Measurements from ENCODE around the gene SPOCD1. TPM values are rescaled to one million over a fixed set of nuclear protein-coding genes. Genes with fewer than 3 reads are reported as not detected.
A peak's percentile ranks its signal among the peaks of the same experiment; 100 is the strongest.

Gene SPOCD1
- polyA plus RNA-seq, 12 donors: 0.09 to 0.63 (median 0.26) TPM; not detected in 3

DNA sequence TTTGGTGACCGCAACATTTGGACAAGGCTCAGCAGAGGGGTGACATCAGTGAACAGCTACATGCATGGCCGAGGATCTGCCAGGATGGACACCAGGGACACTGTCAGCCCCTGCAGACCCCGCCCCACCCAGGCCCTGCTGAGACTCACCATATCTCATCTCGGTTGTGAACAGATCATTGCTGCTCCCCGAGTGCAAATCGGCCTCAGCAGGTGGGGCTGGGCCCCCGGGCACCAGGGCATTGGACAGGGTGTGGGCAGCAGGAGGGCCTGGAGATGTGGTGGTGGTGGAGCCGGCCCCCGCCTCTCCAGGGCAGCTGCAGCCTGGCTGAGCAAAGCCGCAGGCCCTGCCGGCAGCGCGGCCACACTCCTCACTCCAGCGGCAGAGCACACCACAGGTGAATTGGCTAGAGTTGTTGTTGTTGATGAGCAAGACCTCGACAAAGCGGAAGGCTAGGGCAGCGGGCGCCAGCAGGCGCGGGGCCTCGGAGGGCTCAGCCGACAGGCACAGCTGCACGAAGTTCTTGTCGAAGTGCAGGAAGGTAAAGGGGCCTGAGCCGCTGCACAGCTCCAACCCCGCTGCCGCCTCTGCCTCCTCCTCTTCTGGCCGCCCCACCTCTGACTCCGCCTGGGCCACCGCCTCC lies 59.9 kb downstream of the SPOCD1 start:
- no peak for DNase-seq

DNA sequence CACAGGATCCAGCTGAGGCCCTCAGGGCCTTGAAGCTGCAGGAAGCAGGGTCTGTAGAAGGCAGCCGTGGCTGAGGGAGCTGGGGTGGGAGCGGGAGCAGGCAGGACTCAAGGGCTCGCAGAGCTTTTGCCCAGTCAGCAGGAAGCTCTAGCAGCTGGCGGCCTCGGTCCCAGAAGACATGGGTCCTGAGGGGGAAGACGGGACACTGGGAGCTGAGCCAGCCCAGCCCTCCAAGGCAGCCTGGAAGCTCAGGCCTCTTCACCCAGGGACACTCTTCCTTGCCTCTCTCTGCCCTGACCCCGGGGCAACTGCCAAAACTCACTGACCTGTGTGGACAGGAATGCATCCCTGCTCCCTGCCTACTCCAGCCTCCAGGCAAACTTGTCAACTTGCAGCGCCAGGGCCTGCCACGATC lies 60.6 kb downstream of the SPOCD1 start:
- DNase-seq: no peak

- no peak for DNase-seq
These were observed 61.4 kb downstream of the SPOCD1 start for GRCh38 chr1:31754397-31754796.

GRCh38 chr1:31753707-31754349 lies 62.0 kb downstream of the SPOCD1 start:
- DNase-seq: peak; percentile 72

GRCh38 chr1:31752952-31753475 lies 62.8 kb downstream of the SPOCD1 start:
- DNase-seq: no peak

DNA sequence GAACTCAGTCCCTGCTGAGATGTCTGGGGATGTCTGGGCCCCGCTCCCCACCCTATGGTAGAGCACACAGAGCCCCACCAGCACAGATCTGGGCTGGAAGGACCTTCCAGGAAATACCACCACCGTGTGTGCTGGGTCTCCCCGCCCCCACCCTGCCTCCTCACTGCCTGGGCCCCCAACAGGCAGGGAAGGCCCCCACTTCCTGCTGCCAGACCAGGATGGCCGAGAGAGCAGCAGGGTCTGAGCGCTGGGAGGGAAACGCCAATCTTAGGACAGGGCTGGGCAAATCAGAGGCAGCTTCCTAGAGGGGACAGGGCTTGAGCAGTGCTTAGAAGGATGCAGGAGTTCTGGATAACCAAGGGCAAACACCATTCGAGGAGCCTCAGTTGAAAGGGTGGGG lies 63.6 kb downstream of the SPOCD1 start:
- DNase-seq: no peak

DNA sequence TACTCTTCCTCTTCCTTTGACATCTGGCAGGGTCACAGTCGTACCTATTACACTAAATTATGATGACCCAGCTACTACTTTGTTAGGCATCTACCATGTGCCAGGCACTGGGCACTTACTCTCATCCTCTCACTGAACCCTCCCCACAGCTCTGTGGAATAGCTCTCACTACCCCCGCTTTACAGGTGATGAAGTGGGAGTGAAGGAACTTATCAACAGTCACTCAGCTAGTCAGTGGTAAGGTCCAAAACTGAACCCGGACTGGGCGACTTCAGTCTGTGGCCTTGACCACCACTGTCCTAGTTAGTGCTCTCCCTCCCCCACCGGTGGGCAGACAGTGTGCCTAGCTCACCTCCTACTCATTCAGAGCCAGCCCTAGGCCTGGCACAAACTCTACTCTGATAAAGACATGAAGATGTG lies 64.0 kb downstream of the SPOCD1 start:
- DNase-seq: no peak

DNA sequence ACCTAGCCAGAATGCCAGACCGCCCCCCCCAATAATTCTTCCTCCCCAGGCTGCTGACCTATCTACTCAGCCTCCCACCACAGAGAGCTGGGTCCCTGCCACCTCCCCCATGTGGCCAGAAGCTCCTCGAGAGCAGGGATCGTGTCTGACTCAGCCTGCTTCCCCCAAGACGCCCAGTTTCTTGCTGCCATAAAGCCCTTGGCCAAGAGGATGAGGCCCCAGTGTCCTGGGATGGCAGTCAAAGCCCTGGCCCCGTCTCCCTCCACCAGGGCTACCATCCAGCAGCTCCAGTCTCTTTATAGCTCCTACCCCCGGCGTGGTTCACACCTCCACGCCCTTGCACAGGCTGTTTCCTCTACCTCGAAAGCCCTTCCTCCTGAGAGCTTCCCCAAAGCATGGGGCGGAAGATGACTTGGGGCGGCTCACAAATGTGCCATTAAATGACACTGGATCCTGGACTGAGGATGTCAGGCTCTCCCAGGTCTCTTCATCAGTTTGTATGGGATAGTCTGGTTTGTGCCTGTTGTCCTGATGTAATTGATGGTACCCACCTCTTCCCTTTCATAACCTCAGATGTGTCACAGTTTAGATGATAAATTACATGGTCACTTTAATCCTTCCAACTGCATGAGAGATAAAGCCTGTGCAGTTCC lies 64.8 kb downstream of the SPOCD1 start:
- DNase-seq: no peak

DNA sequence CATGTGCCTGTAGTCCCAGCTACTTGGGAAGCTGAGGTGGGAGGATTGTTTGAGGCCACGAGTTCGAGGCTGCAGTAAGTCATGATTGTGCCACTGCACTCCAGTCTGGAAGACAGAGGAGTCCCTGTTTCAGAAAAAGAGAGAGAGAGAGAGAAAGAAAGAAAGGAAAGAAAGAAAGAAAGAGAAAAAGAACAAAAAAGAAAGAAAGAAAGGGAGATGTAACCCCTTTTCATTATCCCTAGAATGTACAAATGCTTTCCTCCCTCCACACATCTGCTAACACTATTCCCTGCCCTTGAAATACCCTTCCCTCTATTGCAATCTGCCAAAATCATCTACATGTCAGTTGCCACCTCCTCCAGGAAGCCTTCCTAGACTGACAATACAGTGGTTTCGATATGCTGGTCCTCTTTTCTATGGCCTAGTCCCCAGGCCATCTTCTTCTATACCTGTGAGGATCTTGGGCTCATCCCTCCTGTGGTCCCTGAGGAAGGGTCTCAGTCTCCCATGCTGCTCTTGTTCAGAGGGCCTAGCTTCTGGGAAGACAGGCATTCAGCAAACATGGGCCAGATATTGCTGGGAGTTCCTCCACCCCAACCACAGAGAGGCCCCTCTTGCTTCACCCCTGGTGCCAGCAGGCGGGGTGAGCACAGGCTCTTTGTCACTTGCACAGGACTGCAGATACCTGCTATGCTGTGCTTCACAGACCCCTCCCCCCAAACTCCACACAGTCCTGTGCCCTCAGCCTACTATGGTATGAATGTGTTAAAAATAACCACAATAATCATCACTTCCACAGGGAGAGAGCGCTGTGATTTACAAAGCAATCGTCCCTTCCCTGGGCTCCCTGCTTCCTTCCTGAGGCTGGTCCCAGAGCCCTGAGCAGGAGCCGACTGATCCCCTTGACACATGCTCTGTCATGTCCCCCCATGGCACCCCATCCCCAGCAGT lies 65.8 kb downstream of the SPOCD1 start:
- no peak for DNase-seq

DNA sequence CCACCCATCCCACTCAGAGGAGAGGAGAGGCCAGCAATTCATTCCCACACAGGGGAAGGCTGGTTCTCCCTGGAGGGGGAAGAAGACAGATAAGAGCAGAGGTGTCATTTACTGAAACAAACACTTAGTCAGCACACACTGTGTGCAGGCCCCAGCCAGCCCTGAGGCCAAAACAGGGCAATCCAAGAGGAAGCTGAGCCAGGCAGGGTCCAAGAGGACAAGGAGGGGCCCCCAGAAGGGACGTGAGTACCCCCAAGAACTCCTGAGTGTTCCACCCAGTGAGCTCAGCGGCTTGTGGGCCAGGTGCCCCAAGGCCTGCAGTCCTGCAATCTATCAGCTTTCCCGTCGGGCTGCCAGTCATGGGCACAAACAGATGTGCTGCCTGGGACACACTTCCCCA lies 67.5 kb downstream of the SPOCD1 start:
- no peak for DNase-seq

DNA sequence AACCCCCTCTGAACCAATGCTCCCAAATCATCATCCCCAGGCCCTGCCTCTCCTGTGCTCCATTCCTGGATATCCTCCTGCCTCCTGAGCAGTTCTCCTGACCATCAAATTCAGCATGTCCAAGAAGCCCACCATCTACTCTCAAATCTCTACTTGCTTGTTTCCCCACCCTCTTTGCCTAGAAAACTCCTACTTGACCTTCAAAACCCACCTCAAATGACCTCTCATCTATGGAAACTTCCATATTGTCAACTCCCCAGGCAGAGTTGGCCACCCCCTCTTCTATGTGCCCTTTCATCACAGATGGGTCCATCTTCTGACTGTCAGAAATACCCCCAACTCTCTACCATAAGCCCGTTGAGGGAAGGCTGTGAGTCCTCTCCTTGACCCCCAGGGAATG lies 68.5 kb downstream of the SPOCD1 start:
- DNase-seq: no peak

GRCh38 chr1:31746687-31747086 lies 69.1 kb downstream of the SPOCD1 start:
- no peak for DNase-seq

DNA sequence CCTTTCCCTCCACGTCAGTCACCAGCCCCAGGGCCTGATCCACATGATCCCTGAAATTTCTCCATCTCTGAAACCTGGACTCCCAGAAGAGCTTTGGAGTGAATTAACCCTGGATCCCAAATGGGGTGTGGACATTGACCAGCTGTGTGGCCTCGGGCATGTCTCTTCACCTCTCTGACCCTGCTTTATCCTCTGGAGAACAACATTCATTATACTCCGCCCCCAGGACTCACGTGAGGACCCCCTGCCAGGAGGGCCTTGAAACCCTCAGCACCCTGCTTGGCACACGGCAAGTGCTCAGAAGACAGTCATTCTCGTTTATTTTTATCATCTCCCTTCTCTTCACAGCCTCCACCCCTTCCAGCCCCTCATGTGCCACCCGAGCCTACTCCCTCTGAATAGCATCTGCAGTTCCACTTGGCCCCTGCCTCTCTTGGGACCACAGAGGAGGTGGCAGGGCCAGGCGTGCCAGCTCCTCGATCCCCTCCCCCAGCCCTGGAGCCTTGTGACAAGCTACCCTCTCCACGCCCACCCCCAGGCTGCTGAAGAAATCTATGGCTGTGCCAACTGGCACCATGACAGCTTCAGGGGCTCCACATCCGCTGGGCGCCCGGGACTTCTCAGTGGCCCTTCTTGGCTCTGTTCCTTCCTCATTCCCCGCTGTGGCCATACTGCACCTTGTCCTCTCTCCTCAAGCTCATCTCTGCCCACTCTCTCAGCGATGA lies 69.7 kb downstream of the SPOCD1 start:
- DNase-seq: no peak

DNA sequence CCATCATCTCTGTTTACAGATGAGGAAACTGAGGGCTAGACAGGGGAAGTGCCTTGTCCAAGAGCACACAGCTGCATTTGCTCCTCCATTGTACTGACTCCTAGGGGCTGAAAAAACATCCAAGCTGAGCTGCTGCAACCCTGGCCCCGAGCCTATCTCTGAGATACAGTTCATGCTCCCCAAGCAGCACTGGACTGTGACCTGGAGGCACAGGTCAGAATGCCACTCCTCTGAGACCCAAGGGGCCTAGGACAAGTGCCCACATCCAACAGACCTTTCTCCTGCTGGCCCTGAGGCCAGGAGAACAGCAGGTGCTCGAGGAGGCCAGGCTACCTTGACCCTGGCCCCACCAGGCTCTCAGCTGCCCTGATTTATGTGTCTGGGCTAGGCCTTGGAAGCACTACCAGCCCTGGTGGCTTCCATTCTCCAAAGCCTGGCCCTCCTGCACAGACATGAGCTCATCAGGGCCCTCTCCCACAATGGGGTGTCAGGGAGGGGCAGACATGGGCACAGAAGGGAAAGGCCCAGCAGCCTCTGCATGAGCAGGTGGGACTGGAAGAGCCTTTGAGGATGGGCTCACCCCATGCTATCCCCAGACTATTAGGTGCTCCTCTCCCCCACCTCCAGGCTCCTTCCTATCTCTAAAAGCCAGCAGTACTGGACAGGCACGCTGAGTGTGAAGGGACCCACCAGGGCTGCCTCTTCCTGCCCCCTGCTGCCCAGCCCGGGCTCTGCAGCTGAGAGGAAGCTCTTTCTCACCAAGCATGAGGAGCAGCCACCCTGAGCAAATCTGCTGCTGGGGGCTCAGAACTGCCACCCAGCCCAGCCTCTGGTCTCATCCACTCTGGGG lies 70.5 kb downstream of the SPOCD1 start:
- DNase-seq: no peak

DNA sequence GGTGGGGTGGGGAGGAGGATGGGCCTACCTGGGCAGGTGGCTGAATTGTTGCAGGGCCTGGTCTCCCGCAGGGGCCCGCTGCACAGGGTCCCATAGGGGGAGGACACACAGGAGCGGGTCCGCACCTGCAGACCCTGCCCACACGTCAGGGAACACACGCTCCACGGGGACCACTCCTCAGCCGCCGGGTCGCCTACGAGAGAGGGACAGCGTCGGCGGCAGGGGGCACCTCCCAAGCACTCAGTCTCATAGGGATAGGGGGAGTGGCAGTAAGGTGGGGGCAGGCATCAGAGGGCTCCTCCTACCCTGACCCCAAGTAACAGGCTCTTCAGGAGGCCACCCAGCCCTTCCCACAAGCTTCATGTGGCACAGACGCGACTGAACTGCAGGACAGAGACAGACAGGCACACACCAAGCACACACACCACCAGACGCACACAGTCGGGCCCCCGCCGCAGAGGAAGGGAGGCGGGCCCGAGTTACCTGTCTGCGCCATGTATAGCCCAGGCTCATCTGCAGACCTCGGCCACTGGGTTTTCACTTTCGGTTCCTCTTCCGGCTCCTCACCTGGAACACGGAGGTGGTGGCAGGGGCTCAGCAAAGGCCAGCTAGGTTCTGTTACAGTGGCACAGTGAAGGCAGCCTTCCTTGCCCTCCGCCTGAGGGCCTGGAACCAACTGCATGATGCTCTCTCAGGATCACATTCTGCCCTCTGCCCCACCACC lies 71.5 kb downstream of the SPOCD1 start:
- DNase-seq: no peak

- DNase-seq: no peak
These were observed 73.2 kb downstream of the SPOCD1 start for GRCh38 chr1:31742462-31743212.

Measured in muscle of arm (tissue), 12 donors.